Activated CD4-positive, alpha-beta T cell treated with anti-CD3 and anti-CD28 coated beads, Interleukin-2, Interleukin-4, amounts not matched to agents 100 ng/mL and 50 ng/mL, durations not matched to agents 16 hours and 8 hours (primary cell): ENCODE data around the gene PGLYRP1.

Experiments used
- DNase-seq: peaks from one replicate; pipeline ENCODE4 v3.0.0-alpha.2; 2020; ENCODE audit warnings: low spot score

The PGLYRP1 gene

DNA sequence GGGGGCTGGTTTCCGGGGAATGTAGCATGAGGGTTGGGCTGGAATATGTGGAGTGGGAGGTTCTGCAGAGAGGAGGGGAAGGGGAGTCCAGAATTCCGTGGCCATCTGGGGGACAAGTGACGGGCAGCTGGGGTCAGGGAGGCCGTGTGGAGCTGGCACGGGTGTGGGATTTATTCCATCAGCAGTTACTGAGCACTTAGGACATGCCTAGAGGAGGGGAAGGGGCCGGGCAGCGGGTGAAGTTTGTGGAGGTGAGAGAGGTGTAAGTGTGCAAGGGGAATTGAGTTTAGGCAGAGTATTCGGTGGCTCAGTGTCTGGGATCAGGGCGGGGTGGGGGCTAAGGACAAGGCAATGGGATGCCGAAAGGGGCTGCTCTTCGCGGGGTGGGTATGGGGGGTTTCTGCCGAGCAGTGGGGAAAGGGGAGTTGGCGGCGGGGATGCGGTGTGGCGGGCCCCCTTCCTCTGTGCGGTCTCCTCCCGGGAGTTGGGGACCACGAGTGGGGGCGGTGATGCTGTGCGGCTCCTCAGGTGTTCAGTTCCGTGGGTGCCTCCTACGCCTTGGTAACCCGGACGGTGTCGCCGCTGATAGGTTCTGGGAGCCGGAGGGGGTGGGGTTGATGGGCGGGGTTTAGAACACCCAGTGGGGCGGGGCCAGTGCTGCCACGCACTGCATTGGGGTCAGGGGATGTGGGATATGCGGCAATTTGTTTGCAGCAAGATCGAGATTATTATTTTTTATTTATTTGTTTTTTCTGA lies 22.2 kb downstream of the PGLYRP1 start:
- DNase-seq, result peak; percentile 67

DNA sequence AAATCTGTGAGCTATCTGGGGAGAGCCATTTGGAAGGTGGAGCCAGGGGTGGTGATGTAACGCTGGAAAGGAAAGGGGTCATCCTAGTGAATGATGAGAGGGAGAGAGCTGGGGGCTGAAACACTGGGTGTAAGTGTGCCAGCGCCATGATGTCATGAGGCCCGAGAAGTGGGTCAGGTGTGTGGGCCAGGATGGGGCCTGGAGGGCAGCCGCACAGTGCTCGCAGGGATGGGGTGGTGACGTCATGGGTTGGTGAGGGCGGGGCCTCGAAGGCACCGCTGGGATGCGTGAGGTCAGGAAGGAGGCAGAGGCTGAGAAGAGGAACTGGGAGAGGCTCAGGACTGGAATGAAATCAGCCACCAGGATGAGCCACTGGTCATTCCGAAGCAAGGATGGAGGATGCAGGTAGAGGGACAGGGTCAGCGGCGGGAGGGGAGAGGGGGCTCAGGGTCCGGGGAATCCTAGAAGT lies 23.2 kb downstream of the PGLYRP1 start:
- no peak for DNase-seq

DNA sequence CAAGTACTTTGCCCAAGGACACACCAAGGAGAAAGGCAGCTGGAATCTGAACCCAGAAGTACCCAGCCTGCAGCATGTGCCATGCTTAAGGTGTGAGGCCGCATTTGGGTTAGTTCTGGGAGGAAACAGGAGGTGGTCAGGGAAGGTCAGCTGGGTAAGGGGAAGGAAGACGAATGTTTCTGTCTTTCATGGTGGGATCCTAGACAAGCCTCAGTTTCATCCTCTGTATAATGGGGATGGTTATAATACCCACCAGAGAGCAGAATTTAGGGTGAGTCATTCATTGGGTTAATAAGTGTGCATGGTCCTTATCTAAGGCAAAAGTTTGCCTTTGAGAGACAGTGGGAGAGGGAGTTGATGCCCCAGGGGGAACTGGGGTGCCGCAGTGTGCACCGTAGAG lies 24.0 kb downstream of the PGLYRP1 start:
- DNase-seq, result no peak

DNA sequence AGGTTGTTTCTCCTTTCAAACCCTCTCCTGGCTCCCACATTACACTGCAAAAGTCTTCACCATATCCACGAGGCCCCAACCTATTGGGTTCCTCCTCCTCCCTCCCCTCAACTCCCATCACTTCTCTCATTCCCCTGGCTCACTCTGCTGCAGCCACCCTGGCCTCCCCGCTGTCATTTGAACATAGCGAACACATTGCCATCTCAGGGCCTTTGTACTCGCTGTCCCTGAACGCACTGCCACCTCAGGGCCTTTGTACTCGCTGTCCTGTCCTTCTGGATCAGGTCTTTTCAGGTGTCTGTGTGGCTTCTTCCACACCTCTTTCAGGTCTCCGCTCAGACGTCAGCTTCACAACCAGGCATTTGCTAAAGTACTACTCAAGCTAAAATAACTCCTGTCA lies 25.9 kb downstream of the PGLYRP1 start:
- no peak for DNase-seq

DNA sequence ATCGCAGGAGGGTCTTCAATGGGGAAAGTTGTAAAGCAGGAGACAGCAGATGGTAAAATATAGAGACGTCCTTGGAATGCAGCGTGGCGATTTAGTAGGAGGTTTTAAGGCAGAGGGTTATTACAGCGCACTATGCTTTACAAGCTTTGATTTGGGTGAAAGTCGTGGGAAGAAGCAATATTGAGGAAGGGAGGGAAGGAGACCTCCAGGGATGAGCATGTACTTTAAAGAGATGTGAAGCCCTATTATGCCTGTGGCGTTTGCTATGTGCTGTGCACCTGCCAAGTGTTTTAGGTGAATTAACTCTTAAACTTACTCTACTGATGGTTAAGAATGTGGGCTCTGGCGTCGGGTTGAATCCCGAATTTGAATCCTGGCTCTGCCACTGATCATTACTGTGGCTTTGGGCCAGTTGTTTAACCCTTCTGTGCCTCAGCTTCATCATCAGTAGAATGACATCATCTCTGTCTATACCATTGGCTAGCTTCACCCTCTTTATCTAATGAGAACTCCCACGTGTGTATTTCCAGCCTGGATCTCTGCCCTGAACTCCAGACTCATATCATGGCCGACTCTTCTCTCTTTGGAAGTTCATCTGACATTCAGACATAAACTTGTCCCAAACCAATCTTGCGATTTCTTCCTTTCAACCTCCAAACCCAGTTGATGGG lies 27.0 kb downstream of the PGLYRP1 start:
- no peak for DNase-seq

- peak; percentile 100 for DNase-seq
Observed at GRCh38 chr19:45994998-45995714, 27.7 kb downstream of the PGLYRP1 start, which contains the start of gene CCDC61. Gene CCDC61, plus strand, starts transcription at chr19:45995467. Its CDS starts 7,552 bp downstream, at chr19:46003019.

DNA sequence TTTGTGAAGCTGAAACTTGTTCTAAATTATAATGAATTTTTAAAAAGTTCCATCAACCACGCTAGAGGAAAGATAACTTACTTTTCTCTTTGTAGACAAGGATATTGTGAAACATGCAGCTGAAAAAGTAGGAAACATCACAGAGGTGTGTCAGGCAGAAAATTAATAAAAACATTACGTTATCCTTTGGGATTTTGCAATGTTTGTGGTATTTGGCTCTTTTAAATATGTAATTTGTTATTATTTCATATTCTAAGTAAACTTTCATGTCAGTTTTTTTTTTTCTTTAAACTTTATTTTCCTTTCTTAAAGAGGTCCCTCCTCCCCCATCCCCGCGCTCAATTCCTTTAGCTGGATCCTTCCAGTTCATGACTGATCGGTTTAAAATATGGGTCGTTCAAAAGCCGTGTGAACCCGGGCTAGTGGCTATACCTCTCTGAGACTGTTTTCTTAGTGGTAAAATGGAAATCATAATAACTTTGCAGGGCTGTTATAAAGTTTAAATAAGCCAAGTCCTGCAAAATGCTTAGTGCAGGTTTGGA lies 28.3 kb downstream of the PGLYRP1 start:
- DNase-seq, result no peak

GRCh38 chr19:45990113-45990728 lies 32.6 kb downstream of the PGLYRP1 start:
- no peak for DNase-seq

DNA sequence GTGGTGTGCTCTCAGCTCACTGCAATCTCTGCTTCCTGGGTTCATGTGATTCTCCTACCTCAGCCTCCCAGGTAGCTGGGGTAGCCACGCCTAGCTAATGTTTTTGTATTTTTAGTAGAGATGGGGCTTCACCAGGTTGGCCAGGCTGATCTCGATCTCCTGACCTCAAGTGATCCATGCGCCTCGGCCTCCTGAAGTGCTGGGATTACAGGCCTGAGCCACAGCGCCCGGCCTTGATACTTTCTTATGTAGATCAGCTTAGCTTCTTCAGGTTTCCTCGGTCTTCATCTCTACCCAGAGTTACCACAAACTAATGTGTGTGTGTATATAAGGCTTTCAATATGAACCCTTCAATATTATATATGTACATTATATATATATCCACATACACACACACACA lies 37.5 kb downstream of the PGLYRP1 start:
- no peak for DNase-seq

GRCh38 chr19:45981350-45981749 lies 41.5 kb downstream of the PGLYRP1 start:
- no peak for DNase-seq

DNA sequence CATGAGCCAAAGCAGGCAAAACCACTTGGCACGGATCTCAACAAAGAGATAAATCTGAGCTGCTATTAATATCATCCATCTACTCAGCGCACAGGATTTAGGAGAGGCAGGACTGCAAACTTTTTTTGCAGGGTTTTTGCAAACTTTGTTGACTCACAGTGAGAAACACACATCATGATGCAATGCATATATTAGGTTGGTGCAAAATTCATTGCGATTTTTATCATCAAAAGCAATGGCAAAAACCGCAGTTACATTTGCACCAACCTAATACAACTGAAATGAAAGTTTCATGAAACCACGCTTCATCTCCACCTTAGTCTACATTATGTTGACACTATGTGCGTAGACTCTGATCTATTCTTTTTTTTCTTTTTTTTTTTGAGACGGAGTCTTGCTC lies 44.7 kb downstream of the PGLYRP1 start:
- no peak for DNase-seq

- no peak for DNase-seq
Observed at GRCh38 chr19:45976178-45976577, 46.7 kb downstream of the PGLYRP1 start.

- no peak for DNase-seq
Observed at GRCh38 chr19:45975306-45976070, 47.4 kb downstream of the PGLYRP1 start.

- DNase-seq, result peak; percentile 46
Observed at GRCh38 chr19:45973553-45974338, 49.1 kb downstream of the PGLYRP1 start, which contains the start of gene NOVA2. Gene NOVA2, minus strand, starts transcription at chr19:45973865. Its CDS starts 514 bp downstream, at chr19:45973351.

DNA sequence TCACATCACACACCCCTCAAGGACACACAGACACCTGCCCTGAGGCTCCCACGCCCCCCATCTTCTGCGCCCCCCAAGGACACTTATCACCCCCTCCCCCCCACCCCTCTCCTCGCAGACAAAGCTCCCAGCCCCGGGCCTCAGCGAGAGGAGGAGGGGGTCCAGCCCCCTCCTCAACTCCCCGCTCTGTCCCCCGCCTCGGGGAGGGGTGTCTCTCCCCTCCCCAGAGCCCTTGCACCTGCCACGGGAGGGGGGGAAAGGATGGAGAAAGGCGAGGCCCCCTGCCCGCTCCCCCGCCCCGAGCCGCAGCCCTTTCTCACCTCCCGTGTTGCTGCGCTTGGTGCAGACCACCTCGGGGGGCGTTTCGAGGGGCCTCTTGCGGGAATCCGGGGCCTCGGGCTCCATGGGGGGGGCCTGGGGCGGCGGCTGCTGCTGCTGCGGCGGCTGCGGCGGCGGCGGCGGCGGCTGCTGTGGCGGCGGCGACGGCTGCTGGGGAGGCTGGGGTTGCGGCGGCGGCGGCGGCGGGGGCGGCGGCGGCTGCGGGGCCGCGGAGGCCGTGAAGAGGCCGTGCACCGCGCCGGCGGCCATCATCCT lies 49.8 kb downstream of the PGLYRP1 start:
- DNase-seq, result no peak

GRCh38 chr19:45972081-45972946 lies 50.5 kb downstream of the PGLYRP1 start:
- no peak for DNase-seq

DNA sequence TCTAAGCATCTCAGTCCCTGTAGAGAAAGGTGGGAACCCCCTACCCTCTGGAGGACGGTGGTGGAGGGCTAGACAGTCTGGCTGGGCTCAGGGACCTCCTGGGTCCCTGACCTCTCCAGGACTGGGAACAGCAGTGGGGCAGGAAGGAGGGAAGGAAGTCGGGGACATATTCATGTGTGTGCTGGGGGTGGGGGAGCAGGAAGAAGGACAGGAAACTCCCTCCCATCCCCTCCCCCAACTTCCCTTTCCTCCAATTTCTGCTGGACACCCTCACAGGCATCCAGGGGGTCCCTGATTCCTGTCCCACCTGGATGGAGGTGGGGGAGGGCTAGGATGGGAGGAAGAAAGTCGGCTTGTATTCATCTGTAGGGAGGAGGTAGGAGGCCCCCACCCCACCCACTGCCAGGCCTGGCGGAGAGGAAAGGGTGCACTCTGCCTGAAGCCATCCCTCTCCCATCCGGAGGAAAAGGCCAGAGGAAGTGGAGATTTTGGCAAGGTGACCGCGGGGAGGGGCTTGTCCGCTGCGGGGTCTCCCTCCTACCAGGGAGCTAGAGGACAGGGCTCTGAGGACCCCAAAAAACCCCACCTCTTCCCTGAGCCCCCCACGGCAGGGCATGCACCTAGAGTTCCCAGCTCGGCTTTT lies 51.5 kb downstream of the PGLYRP1 start:
- no peak for DNase-seq

GRCh38 chr19:45969676-45970075 lies 53.2 kb downstream of the PGLYRP1 start:
- DNase-seq, result no peak
